GM21717 (cell line): ENCODE measurements around the gene OLFM1.

Source experiments
- ATAC-seq: cut with Tn5 transposase; IDR thresholded peaks from one replicate; pipeline ENCODE4 v1.9.1; 2021; ENCODE audit warnings: mild to moderate bottlenecking, moderate library complexity; ENCODE audit not compliant: unreplicated experiment

The OLFM1 gene

GRCh38 chr9:135087489-135087792 lies at the start of gene OLFM1:
Gene OLFM1 (plus strand): TSS chr9:135087668. CDS start chr9:135087990, 322 bp downstream.
- ATAC-seq, result no peak

GRCh38 chr9:135038331-135038730 lies 49.1 kb upstream of the OLFM1 start:
- no peak for ATAC-seq

- ATAC-seq, result no peak
Measured at GRCh38 chr9:135038826-135039225, 48.6 kb upstream of the OLFM1 start.

- ATAC-seq, result no peak
Measured at GRCh38 chr9:135039266-135039870, 48.1 kb upstream of the OLFM1 start.

- no peak for ATAC-seq
Measured at GRCh38 chr9:135039916-135040645, 47.4 kb upstream of the OLFM1 start.

GRCh38 chr9:135040892-135041291 lies 46.6 kb upstream of the OLFM1 start:
- ATAC-seq, result no peak

GRCh38 chr9:135043345-135043744 lies 44.1 kb upstream of the OLFM1 start:
- no peak for ATAC-seq

GRCh38 chr9:135045264-135045927 lies 42.1 kb upstream of the OLFM1 start:
- ATAC-seq, result no peak

- no peak for ATAC-seq
Measured at GRCh38 chr9:135045928-135046738, 41.3 kb upstream of the OLFM1 start.

- no peak for ATAC-seq
Measured at GRCh38 chr9:135046739-135047350, 40.6 kb upstream of the OLFM1 start.

GRCh38 chr9:135047521-135047920 lies 39.9 kb upstream of the OLFM1 start:
- ATAC-seq, result no peak

GRCh38 chr9:135048046-135048757 lies 39.3 kb upstream of the OLFM1 start:
- ATAC-seq, result no peak

GRCh38 chr9:135048758-135049444 lies 38.6 kb upstream of the OLFM1 start:
- ATAC-seq, result no peak

- ATAC-seq, result no peak
Measured at GRCh38 chr9:135049460-135049859, 38.0 kb upstream of the OLFM1 start.

GRCh38 chr9:135050072-135050990 lies 37.1 kb upstream of the OLFM1 start:
- no peak for ATAC-seq

- no peak for ATAC-seq
Measured at GRCh38 chr9:135051316-135052038, 36.0 kb upstream of the OLFM1 start.

GRCh38 chr9:135053133-135053532 lies 34.3 kb upstream of the OLFM1 start:
- no peak for ATAC-seq

GRCh38 chr9:135055181-135055580 lies 32.3 kb upstream of the OLFM1 start:
- ATAC-seq, result no peak
